Aorta (tissue), 5 donors: ENCODE data around the gene TUBB6. TPM values are rescaled to one million over a fixed set of nuclear protein-coding genes. Genes with fewer than 3 reads are reported as not detected.

Experiments used
- ATAC-seq: fragments of 200-7000 bp; cut with Tn5 transposase; one replicate; pipeline ENCODE4 v1.9.1; 2022; ENCODE audit warnings: moderate library complexity; ENCODE audit not compliant: low FRiP score
- DNase-seq, 2 donors: peaks; one replicate each; pipeline ENCODE4 v3.0.0-alpha.2; 2020
- H3K27ac ChIP-seq, 2 donors: one replicate each; pipeline ENCODE4 v1.5.1; 2013; ENCODE audit warnings: low read length in 2 of 2, mild to moderate bottlenecking in 2 of 2, moderate library complexity in 2 of 2, control low read depth in 1 of 2, inconsistent platforms in 1 of 2, low read depth in 1 of 2
- H3K27me3 ChIP-seq, 2 donors: one replicate each; pipeline ENCODE4 v1.6.1; 2013; ENCODE audit warnings: control low read depth in 1 of 2, low read length in 1 of 2, mild to moderate bottlenecking in 1 of 2, moderate library complexity in 1 of 2; ENCODE audit not compliant: insufficient read depth in 2 of 2, control insufficient read depth in 1 of 2
- H3K36me3 ChIP-seq, 2 donors: one replicate each; pipeline ENCODE4 v1.6.1; 2013; ENCODE audit warnings: control low read depth in 1 of 2, low read length in 1 of 2, mild to moderate bottlenecking in 1 of 2; ENCODE audit not compliant: insufficient read depth in 2 of 2, control insufficient read depth in 1 of 2
- H3K4me1 ChIP-seq, 2 donors: one replicate each; pipeline ENCODE4 v1.6.1; 2013; ENCODE audit warnings: low read length in 2 of 2, control low read depth in 1 of 2, mild to moderate bottlenecking in 1 of 2, moderate library complexity in 1 of 2; ENCODE audit not compliant: insufficient read depth in 2 of 2, control insufficient read depth in 1 of 2
- H3K4me3 ChIP-seq, 2 donors: one replicate each; pipeline ENCODE4 v1.5.1; 2013; ENCODE audit warnings: low read length in 2 of 2, control low read depth in 1 of 2, mild to moderate bottlenecking in 1 of 2
- H3K9me3 ChIP-seq: one replicate; pipeline ENCODE4 v1.6.1; 2013; ENCODE audit warnings: mild to moderate bottlenecking, low read length; ENCODE audit not compliant: control insufficient read depth
- WGBS, 2 donors: extraction: QIAGEN DNeasy Blood & Tissue Kit; methylation state at CpG; one replicate each; pipeline ENCODE4 v1.1.7; 2013; 5-methylcytosine and 5-hydroxymethylcytosine counted together
- intact Hi-C, 2 donors: fragments of 100-400 bp; cut with DNase I; formaldehyde crosslinking; loops; one replicate each; pipeline versions ENCODE4 v1.14.2 to v1.15.0; 2022
- polyA plus RNA-seq, 2 donors: library from polyadenylated mRNA; stranded (reverse); fragments of 200-250 nt; gene quantifications; one replicate each; pipeline ENCODE4 v1.2.3, GENCODE V29; 2013
- total RNA-seq, 2 donors: library from RNA; stranded (reverse); fragmentation: NEBNext Ultra II Directional; extraction: Animal tissue kit (Norgen Biotek cat#: 25700); gene quantifications; one replicate each; pipeline ENCODE4 v1.2.1, GENCODE V29; 2021
- donor health status: healthy with polysubstance abuse.
- donor health status: Bipolar disorder and iron deficiency.
- donor health status: DM: no; HTN: no; CAD: no.
- donor health status: DM: no; HTN: no; CAD: no.
- donor health status: DM: yes; HTN: yes; CAD: no.

Gene TUBB6
- total and polyA plus RNA-seq, 4 donors = 137 to 257 (median 171) TPM

- Histone ChIP-seq H3K36me3 (no peaks in the 10 kb centered on the region), H3K9me3 (no peaks in the 10 kb centered on the region), H3K4me1 (no peaks in the 10 kb centered on the region), H3K27ac (no peak overlapping the region), H3K27me3 (no peaks in the 10 kb centered on the region), H3K4me3 (no peak overlapping the region)
- ATAC-seq = no peak
- WGBS, 2 donors = 61 to 67% methylated on average over 2 of the region's 2 CpGs
- DNase-seq = no peak
- intact Hi-C loops = loop anchor here (10.0 kb wide), 2 partner anchors 99 to 571 kb away; partner anchors contain the start of gene SEH1L (in 1 of the 2)
Measured at GRCh38 chr18:12373771-12374116, 65.7 kb downstream of the TUBB6 start.

GRCh38 chr18:12374401-12374800 lies 66.4 kb downstream of the TUBB6 start:
- ATAC-seq = no peak
- no peaks in the 10 kb centered on the region for H3K9me3 ChIP-seq
- no peaks in the 10 kb centered on the region for H3K36me3 ChIP-seq
- intact Hi-C loops = loop anchor here (10.0 kb wide), 2 partner anchors 100 to 570 kb away; partner anchors contain the start of gene SEH1L (in 1 of the 2)
- WGBS, 2 donors = 91 to 97% methylated on average over 6 of the region's 6 CpGs
- no peaks in the 10 kb centered on the region for H3K4me1 ChIP-seq
- H3K4me3 ChIP-seq = no peak overlapping the region
- no peak overlapping the region for H3K27ac ChIP-seq
- no peaks in the 10 kb centered on the region for H3K27me3 ChIP-seq
- DNase-seq = peak in 1 of 2 donors; percentile 25

Other genes with a start within 250 kb of the TUBB6 start
- not detected for gene ANKRD62, start 214.4 kb upstream of the TUBB6 start, total RNA-seq
- not detected for gene ANKRD62, start 214.4 kb upstream of the TUBB6 start, polyA plus RNA-seq
- under 1 TPM; 0.57 to 0.58 TPM for gene CIDEA, start 53.9 kb upstream of the TUBB6 start, total RNA-seq
- not detected for gene CIDEA, start 53.9 kb upstream of the TUBB6 start, polyA plus RNA-seq
- 10 to 100 TPM; 26.0 to 31.6 TPM for gene AFG3L2, start 69.0 kb downstream of the TUBB6 start, total RNA-seq
- 10 to 100 TPM; 17.9 to 25.2 TPM for gene AFG3L2, start 69.0 kb downstream of the TUBB6 start, polyA plus RNA-seq
- 10 to 100 TPM in 1 of 2 donors, 1 to 10 TPM in 1; 3.7 to 11.1 TPM for gene PRELID3A, start 99.7 kb downstream of the TUBB6 start, total RNA-seq
- gene PRELID3A, start 99.7 kb downstream of the TUBB6 start, polyA plus RNA-seq = 1 to 10 TPM; 4.0 to 8.1 TPM